HCT116 (cell line): Measurements from ENCODE around the gene TFF2. TPM values are rescaled to one million over a fixed set of nuclear protein-coding genes. Genes with fewer than 3 reads are reported as not detected.

Source experiments
- ATAC-seq: fragments of 200-7000 bp; cut with Tn5 transposase; 2 replicates; pipeline ENCODE4 v1.9.1; 2020; ENCODE audit warnings: mild to moderate bottlenecking, moderate library complexity
- BruUV-seq: library from RNA; stranded (reverse); fragments of 400-500 nt; replicated peaks from 2 replicates; lab custom pipeline; 2021; lab: Mats Ljungman, UMichigan
- CTCF ChIA-PET: fragments of 300-600 bp; sonication (Branson Sonifier 250); formaldehyde crosslinking; loops from one replicate; lab custom pipeline; 2021; ENCODE audit warnings: antibody characterized with exemption; lab: Charles Lee
- POLR2A ChIA-PET: fragments of 300-600, 350-600 bp; sonication (Branson Sonifier 250); formaldehyde crosslinking; loops from one replicate; lab custom pipeline; 2021; ENCODE audit warnings: antibody characterized with exemption; lab: Charles Lee
- RAD21 ChIA-PET, 2 experiments: fragments of 300-600 bp; sonication (Branson Sonifier 250); formaldehyde crosslinking; loops; one replicate each; lab custom pipeline; 2023; ENCODE audit warnings: low total read pairs in 2 of 2; ENCODE audit not compliant: uncharacterized antibody in 2 of 2, unreplicated experiment in 2 of 2, low non-redundant PET in 1 of 2; lab: Charles Lee
- DNase-seq: peaks from one replicate; pipeline ENCODE4 v3.0.0-alpha.2; 2010; ENCODE audit warnings: low read depth, low spot score
- H2AFZ ChIP-seq: fragments of 200-600 bp; shearing (Covaris generic), sonication (generic); 2 replicates; pipeline ENCODE4 v1.6.1; 2017; ENCODE audit warnings: low read depth, mixed run types, mixed read lengths, antibody characterized with exemption, low read length; ENCODE audit not compliant: poor library complexity, severe bottlenecking
- H3K27ac ChIP-seq: 2 replicates; pipeline ENCODE4 v1.5.1; 2012; ENCODE audit warnings: low read depth, low read length
- H3K27me3 ChIP-seq: fragments of 200-600 bp; sonication (generic); 2 replicates; pipeline ENCODE4 v1.6.1; 2016; ENCODE audit warnings: mixed run types, low read length, mixed read lengths; ENCODE audit not compliant: insufficient read depth
- H3K36me3 ChIP-seq, 2 experiments: fragments of 200-500 bp in 1 of 2; fragments of 200-600 bp in 1 of 2; sonication (Bioruptor generic) in 1 of 2; sonication (generic) in 1 of 2; 2 replicates each; pipeline versions ENCODE4 v1.5.1 to v1.6.1; 2014 to 2016; ENCODE audit warnings: low read length in 2 of 2, inconsistent platforms in 1 of 2, mixed read lengths in 1 of 2, mixed run types in 1 of 2; ENCODE audit not compliant: insufficient read depth in 2 of 2, control insufficient read depth in 1 of 2
- H3K4me1 ChIP-seq, 2 experiments: fragments of 200-600 bp in 1 of 2; sonication (generic) in 1 of 2; 2 replicates each; pipeline versions ENCODE4 v1.5.1 to v1.6.1; 2012 to 2017; ENCODE audit warnings: low read length in 2 of 2, inconsistent platforms in 1 of 2, mild to moderate bottlenecking in 1 of 2, mixed read lengths in 1 of 2, mixed run types in 1 of 2, moderate library complexity in 1 of 2; ENCODE audit not compliant: insufficient read depth in 2 of 2, control insufficient read depth in 1 of 2
- H3K4me2 ChIP-seq: fragments of 200-600 bp; sonication (generic); 2 replicates; pipeline ENCODE4 v1.6.1; 2017; ENCODE audit warnings: mixed run types, low read length, mixed read lengths
- H3K4me3 ChIP-seq, 2 experiments: fragments of 200-600 bp in 1 of 2; sonication (generic) in 1 of 2; replicated peaks in 1 of 2; 2 replicates each; pipeline ENCODE4 v1.5.1; 2011 to 2016; ENCODE audit warnings: low read length in 2 of 2, control low read depth in 1 of 2, low read depth in 1 of 2, mild to moderate bottlenecking in 1 of 2, mixed read lengths in 1 of 2, mixed run types in 1 of 2
- H3K79me2 ChIP-seq: fragments of 200-600 bp; sonication (generic); 2 replicates; pipeline ENCODE4 v1.6.1; 2017; ENCODE audit warnings: mild to moderate bottlenecking, mixed run types, low read length, moderate library complexity, mixed read lengths; ENCODE audit not compliant: insufficient read depth
- H3K9ac ChIP-seq: fragments of 200-600 bp; sonication (generic); 2 replicates; pipeline ENCODE4 v1.6.1; 2016; ENCODE audit warnings: low read length, mixed read lengths
- H3K9me2 ChIP-seq: fragments of 200-600 bp; sonication (generic), shearing (Covaris generic); 2 replicates; pipeline ENCODE4 v1.6.1; 2017; ENCODE audit warnings: mixed run types, mild to moderate bottlenecking, moderate library complexity; ENCODE audit not compliant: insufficient read depth
- H3K9me3 ChIP-seq, 2 experiments: fragments of 200-500 bp in 1 of 2; fragments of 200-600 bp in 1 of 2; sonication (Bioruptor generic) in 1 of 2; sonication (generic) in 1 of 2; 2 replicates each; pipeline ENCODE4 v1.6.1; 2014 to 2017; ENCODE audit warnings: low read length in 2 of 2, mixed read lengths in 2 of 2, inconsistent platforms in 1 of 2, low read depth in 1 of 2, mild to moderate bottlenecking in 1 of 2, mixed run types in 1 of 2, moderate library complexity in 1 of 2; ENCODE audit not compliant: control insufficient read depth in 1 of 2, insufficient read depth in 1 of 2
- H4K20me1 ChIP-seq: fragments of 200-600 bp; sonication (generic), shearing (Covaris generic); 2 replicates; pipeline ENCODE4 v1.6.1; 2017; ENCODE audit warnings: mixed run types, mild to moderate bottlenecking, moderate library complexity; ENCODE audit not compliant: insufficient read depth
- CBX3 ChIP-seq: IDR thresholded peaks from 2 replicates; pipeline ENCODE4 v1.6.1; 2012; ENCODE audit warnings: low read depth
- ELF1 ChIP-seq: IDR thresholded peaks from 2 replicates; pipeline ENCODE4 v1.6.1; 2012; ENCODE audit warnings: low read depth, borderline replicate concordance
- EZH2 ChIP-seq: fragments of 200-600 bp; sonication (generic); IDR thresholded peaks from 2 replicates; pipeline ENCODE4 v1.6.1; 2017; ENCODE audit warnings: antibody characterized with exemption, mixed run types
- EZH2phosphoT487 ChIP-seq: fragments of 200-600 bp; IDR thresholded peaks from 2 replicates; pipeline ENCODE4 v1.6.1; 2018; ENCODE audit warnings: antibody characterized with exemption, borderline replicate concordance
- FOSL1 ChIP-seq: IDR thresholded peaks from 2 replicates; pipeline ENCODE4 v1.6.1; 2012; ENCODE audit warnings: low read depth
- JUND ChIP-seq: IDR thresholded peaks from 2 replicates; pipeline ENCODE4 v1.6.1; 2012
- POLR2AphosphoS5 ChIP-seq: IDR thresholded peaks from 2 replicates; pipeline ENCODE4 v1.6.1; 2011; ENCODE audit warnings: mild to moderate bottlenecking, low read depth, low read length, moderate library complexity
- SIN3A ChIP-seq: IDR thresholded peaks from 2 replicates; pipeline ENCODE4 v1.6.1; 2012; ENCODE audit warnings: low read depth
- SP1 ChIP-seq: IDR thresholded peaks from 2 replicates; pipeline ENCODE4 v1.6.1; 2012; ENCODE audit warnings: low read depth
- SRF ChIP-seq: IDR thresholded peaks from 2 replicates; pipeline ENCODE4 v1.6.1; 2012; ENCODE audit warnings: low read depth
- TCF7L2 ChIP-seq: IDR thresholded peaks from 2 replicates; pipeline ENCODE4 v1.7.0; 2011; ENCODE audit warnings: borderline replicate concordance, inconsistent platforms; ENCODE audit not compliant: insufficient read depth, insufficient read length; ENCODE audit errors: extremely low read depth
- ZFX ChIP-seq: fragments of 450-650 bp; IDR thresholded peaks from 2 replicates; pipeline ENCODE4 v1.6.1; 2017
- ZNF274 ChIP-seq: fragments of 200-500 bp; sonication (Bioruptor generic); IDR thresholded peaks from 2 replicates; pipeline ENCODE4 v1.6.1; 2014; ENCODE audit warnings: mild to moderate bottlenecking, low read depth, low read length, inconsistent platforms
- intact Hi-C: fragments of 100-400 bp; cut with micrococcal nuclease; formaldehyde crosslinking; loops from 2 replicates; pipeline ENCODE4 v1.10.0; 2022
- total RNA-seq: library from RNA; stranded (reverse); gene quantifications from one replicate; pipeline ENCODE4 v1.2.1, GENCODE V29; 2021; ENCODE audit not compliant: unreplicated experiment
- TF ChIP-seq, protein P1 (sequence below), 3 experiments: fragments of 200-600 bp in 1 of 3; sonication (generic) in 1 of 3; IDR thresholded peaks in 2 of 3; conservative IDR thresholded peaks in 1 of 3; 2 replicates each; pipeline ENCODE4 v1.5.1; 2012 to 2017; ENCODE audit warnings: low read depth in 2 of 3, low read length in 2 of 3, antibody characterized with exemption in 1 of 3, borderline replicate concordance in 1 of 3, control low read depth in 1 of 3, mild to moderate bottlenecking in 1 of 3, mixed read lengths in 1 of 3, mixed run types in 1 of 3, moderate library complexity in 1 of 3; ENCODE audit not compliant: insufficient read depth in 1 of 3
- TF ChIP-seq, protein P2 (sequence below): IDR thresholded peaks from 2 replicates; pipeline ENCODE4 v1.6.1; 2012

Gene TFF2
- total RNA-seq, 1 experiment from 2014 or later = not detected

DNA sequence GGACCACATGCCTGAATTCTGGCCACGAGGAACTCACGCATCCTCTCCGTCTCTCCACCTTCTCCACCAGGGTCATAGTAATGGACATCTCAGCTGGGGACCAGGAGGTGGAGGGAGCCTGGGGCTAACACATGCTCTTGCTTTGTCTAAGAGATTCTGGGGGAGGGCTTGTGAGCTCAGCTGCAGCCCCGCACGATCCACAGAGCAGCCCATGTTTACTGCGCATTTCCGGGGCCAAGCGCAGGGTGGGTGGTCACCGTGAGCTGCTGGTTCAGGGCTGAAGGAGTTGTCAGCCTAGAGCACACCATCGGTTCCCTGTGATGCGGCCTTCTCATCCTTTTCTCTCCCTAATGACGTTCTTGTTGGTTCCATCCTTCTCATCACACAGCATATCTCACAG lies 7.5 kb upstream of the TFF2 start (continued):
- TF ChIP-seq, protein P1, sequence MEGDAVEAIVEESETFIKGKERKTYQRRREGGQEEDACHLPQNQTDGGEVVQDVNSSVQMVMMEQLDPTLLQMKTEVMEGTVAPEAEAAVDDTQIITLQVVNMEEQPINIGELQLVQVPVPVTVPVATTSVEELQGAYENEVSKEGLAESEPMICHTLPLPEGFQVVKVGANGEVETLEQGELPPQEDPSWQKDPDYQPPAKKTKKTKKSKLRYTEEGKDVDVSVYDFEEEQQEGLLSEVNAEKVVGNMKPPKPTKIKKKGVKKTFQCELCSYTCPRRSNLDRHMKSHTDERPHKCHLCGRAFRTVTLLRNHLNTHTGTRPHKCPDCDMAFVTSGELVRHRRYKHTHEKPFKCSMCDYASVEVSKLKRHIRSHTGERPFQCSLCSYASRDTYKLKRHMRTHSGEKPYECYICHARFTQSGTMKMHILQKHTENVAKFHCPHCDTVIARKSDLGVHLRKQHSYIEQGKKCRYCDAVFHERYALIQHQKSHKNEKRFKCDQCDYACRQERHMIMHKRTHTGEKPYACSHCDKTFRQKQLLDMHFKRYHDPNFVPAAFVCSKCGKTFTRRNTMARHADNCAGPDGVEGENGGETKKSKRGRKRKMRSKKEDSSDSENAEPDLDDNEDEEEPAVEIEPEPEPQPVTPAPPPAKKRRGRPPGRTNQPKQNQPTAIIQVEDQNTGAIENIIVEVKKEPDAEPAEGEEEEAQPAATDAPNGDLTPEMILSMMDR (IDR thresholded peaks at IDR 0.05 in 2 of 3, conservative IDR thresholded peaks at IDR 0.05 in 1 of 3; ENCODE audit: borderline replicate concordance in 1 of 3, insufficient read depth in 1 of 3, low read depth in 2 of 3, low read length in 2 of 3) = no peak
- TF ChIP-seq ZNF274 (no peak), ZFX (no peak), SRF (no peak), TCF7L2 (no peak), ELF1 (no peak), CBX3 (no peak), EZH2 (no peak), FOSL1 (no peak), SIN3A (no peak), POLR2AphosphoS5 (no peak)
- TF ChIP-seq, protein P2, sequence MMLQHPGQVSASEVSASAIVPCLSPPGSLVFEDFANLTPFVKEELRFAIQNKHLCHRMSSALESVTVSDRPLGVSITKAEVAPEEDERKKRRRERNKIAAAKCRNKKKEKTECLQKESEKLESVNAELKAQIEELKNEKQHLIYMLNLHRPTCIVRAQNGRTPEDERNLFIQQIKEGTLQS = no peak

DNA sequence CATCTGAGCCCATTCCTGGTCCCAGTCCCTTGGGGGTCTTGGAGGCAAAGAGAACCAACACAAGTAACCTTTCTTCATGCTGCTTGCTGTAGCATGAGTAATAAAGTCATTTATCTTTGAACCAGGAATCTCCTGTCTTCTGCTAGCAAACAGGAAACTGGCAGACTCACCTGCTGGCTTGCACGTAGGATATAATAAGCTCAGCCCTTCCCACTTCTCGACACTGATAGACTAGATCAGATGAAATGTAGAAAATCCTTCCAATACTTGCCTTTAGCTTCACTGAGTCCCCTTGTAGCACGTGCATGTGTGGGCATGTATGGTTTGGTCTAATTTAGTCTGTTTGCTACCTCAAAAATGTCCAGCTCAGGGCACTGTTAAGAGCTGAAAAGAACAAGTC lies 6.5 kb upstream of the TFF2 start:
- H2AFZ ChIP-seq = no peak overlapping the region
- BruUV-seq = no TSS peak
- H3K4me3 ChIP-seq = no peak overlapping the region
- H3K9ac ChIP-seq = no peak overlapping the region
- ChIA-PET POLR2A (no interaction called here), CTCF (no interaction called here), RAD21 (no interaction called here)
- H3K9me3 ChIP-seq = no peaks in the 10 kb centered on the region
- no peaks in the 10 kb centered on the region for H3K9me2 ChIP-seq
- H3K4me2 ChIP-seq = no peak overlapping the region
- intact Hi-C loops = no loop called here
- no peaks in the 10 kb centered on the region for H3K4me1 ChIP-seq
- H3K79me2 ChIP-seq = no peaks in the 10 kb centered on the region
- H4K20me1 ChIP-seq = no peaks in the 10 kb centered on the region
- no peak overlapping the region for H3K27ac ChIP-seq
- H3K36me3 ChIP-seq = no peaks in the 10 kb centered on the region
- TF ChIP-seq JUND (no peak), EZH2phosphoT487 (no peak), SP1 (no peak)
- ATAC-seq (no peak), DNase-seq (no peak)
- no peaks in the 10 kb centered on the region for H3K27me3 ChIP-seq
